DMS53 (cell line): ENCODE data around the gene ARHGAP15.

ENCODE experiments used
- DNase-seq: peaks from one replicate; lab custom pipeline; 2025; lab: John Stamatoyannopoulos, UW

ARHGAP15 gene

GRCh38 chr2:143169105-143169504 is 39.9 kb downstream of the ARHGAP15 start:
- DNase-seq = no peak

- DNase-seq = peak; percentile 7
Measured at GRCh38 chr2:143171817-143172216, 42.6 kb downstream of the ARHGAP15 start.

GRCh38 chr2:143175438-143175837 is 46.2 kb downstream of the ARHGAP15 start:
- DNase-seq = no peak

GRCh38 chr2:143176606-143177005 is 47.4 kb downstream of the ARHGAP15 start:
- no peak for DNase-seq

GRCh38 chr2:143177096-143177786 is 48.0 kb downstream of the ARHGAP15 start:
- DNase-seq = peak; percentile 25

GRCh38 chr2:143181494-143181893 is 52.3 kb downstream of the ARHGAP15 start:
- no peak for DNase-seq

- DNase-seq = no peak
Measured at GRCh38 chr2:143182649-143183048, 53.4 kb downstream of the ARHGAP15 start.

- no peak for DNase-seq
Measured at GRCh38 chr2:143183804-143184463, 54.7 kb downstream of the ARHGAP15 start.

GRCh38 chr2:143186876-143187275 is 57.7 kb downstream of the ARHGAP15 start:
- DNase-seq = no peak

GRCh38 chr2:143190431-143190830 is 61.2 kb downstream of the ARHGAP15 start:
- no peak for DNase-seq

- no peak for DNase-seq
Measured at GRCh38 chr2:143192106-143192505, 62.9 kb downstream of the ARHGAP15 start.

GRCh38 chr2:143192716-143193115 is 63.5 kb downstream of the ARHGAP15 start:
- no peak for DNase-seq

GRCh38 chr2:143193121-143193520 is 63.9 kb downstream of the ARHGAP15 start:
- DNase-seq = no peak

- DNase-seq = no peak
Measured at GRCh38 chr2:143195511-143195910, 66.3 kb downstream of the ARHGAP15 start.

- DNase-seq = no peak
Measured at GRCh38 chr2:143204062-143204461, 74.8 kb downstream of the ARHGAP15 start.

GRCh38 chr2:143205106-143205764 is 76.0 kb downstream of the ARHGAP15 start:
- DNase-seq = peak; percentile 8

GRCh38 chr2:143209570-143210445 is 80.6 kb downstream of the ARHGAP15 start:
- DNase-seq = no peak

GRCh38 chr2:143210446-143210819 is 81.2 kb downstream of the ARHGAP15 start:
- no peak for DNase-seq

- DNase-seq = no peak
Measured at GRCh38 chr2:143217512-143218115, 88.4 kb downstream of the ARHGAP15 start.

GRCh38 chr2:143218621-143219020 is 89.4 kb downstream of the ARHGAP15 start:
- no peak for DNase-seq

- DNase-seq = peak; percentile 68
Measured at GRCh38 chr2:143219266-143219665, 90.0 kb downstream of the ARHGAP15 start.

GRCh38 chr2:143223556-143223955 is 94.3 kb downstream of the ARHGAP15 start:
- no peak for DNase-seq
